SH-SY5Y (cell line): Measurements from ENCODE around the gene GRM8.

ENCODE experiments used
- GATA2 ChIP-seq: IDR thresholded peaks from 2 replicates; pipeline ENCODE4 v1.6.1; 2011; ENCODE audit warnings: mild to moderate bottlenecking, low read depth, low read length
- GATA3 ChIP-seq: IDR thresholded peaks from 2 replicates; pipeline ENCODE4 v1.6.1; 2011; ENCODE audit warnings: low read depth, mild to moderate bottlenecking, low read length, moderate library complexity

GRM8 gene

DNA sequence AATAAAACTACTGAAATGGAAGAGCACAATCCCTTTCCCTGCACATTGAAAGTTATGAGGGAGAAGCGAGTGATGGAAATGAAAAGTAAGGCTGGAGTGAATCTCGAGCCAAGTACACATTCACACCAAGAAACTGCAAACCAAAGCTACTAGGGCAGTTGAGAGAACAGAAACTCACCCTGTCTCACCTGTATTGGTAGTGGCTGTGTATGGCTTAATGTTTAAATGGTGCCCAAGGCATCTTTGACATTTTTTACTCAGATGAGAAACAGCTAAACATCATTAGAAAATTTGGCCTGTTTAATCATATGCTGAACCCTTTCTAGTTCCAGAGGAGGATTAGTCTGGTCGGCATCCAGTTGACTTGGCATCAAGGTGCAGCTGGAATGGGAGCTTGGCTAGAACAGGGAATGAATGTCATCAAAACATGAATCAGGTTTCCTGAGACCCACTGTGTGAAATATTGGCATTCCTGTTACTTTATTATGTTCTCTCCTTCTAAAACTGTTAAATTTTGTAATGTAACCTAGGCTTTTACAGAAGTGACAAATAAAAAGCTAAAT is 840.8 kb downstream of the GRM8 start:
- no peak for TF ChIP-seq GATA3
- TF ChIP-seq GATA2, result no peak

- no peak for TF ChIP-seq GATA3
- no peak for TF ChIP-seq GATA2
These were observed 841.5 kb downstream of the GRM8 start for GRCh38 chr7:126411032-126411820.

- TF ChIP-seq GATA3 (no peak), GATA2 (no peak)
These were observed 849.7 kb downstream of the GRM8 start for GRCh38 chr7:126403040-126403439.

DNA sequence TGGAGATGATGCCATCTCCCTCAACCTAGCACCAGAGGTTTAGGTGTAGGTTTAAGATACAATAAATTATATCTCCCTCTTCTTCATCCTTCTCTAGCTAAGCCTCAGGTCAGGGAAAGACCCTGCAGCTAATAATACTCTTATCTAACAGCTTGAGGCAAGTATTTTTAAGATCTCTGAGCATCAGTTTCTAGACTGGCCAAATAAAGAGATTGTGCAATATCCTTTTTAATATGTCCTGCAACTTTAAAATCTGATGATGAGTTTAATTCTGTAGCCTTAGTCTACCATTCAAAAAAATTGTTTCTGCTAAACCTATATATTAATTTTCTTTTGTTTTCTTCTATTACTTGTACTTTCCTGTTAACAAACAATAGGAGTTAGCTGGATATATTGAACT is 850.8 kb downstream of the GRM8 start:
- TF ChIP-seq GATA3 (no peak), GATA2 (no peak)

DNA sequence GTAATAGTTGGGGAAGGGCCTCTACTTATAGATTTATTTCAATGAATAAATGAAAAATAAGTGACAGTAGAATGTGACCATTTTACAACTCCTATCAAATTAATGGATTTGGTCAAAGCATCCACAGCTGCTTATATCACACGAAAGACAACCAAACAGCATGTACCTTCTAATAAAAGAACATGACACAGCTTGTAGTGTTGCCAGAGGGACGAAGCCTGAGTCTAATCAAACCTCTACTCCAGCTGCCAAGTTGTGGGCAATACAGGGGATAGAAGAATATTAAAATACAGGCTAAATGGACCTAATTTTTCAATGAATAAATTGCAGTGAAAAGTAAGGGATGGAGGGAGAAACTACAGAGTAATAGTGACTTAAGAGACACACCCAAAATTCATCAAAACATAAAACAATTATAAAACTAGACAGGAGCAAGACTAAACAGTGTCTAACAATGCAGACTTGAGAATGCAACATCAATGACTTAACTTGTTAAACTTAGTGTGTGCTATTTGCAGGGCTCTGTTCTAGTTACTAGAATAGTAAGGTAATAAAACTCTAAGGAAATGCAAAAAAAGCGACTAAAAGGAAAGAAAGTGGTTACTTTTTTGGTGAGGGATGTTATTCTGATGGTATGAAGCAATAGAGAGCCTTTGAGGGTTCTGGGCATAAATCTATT is 853.8 kb downstream of the GRM8 start:
- TF ChIP-seq GATA3, result no peak
- no peak for TF ChIP-seq GATA2

DNA sequence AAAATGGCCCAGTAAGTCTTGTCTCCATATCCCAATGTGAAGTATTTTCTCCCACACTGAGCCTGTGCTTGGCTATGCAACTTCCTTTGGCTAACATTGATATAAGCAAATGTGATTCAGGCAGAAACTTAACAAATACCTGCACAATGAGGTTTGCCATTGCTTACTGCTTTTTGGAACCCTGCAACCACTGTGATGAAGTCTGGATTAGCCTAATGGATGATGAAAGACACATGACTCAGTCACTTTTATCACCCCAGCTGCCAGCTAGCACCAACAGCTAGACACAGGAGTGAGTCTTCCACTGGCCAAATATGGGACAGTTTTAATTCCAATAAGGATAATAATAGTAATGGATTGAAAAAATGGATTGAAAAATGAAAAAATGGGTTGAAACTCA is 854.5 kb downstream of the GRM8 start:
- TF ChIP-seq GATA3, result no peak
- TF ChIP-seq GATA2, result no peak

- TF ChIP-seq GATA3, result no peak
- no peak for TF ChIP-seq GATA2
These were observed 858.3 kb downstream of the GRM8 start for GRCh38 chr7:126394406-126394805.
